Astrocyte of the cerebellum (primary cell): Measurements from ENCODE around the gene SGCB.

Source experiments
- DNase-seq: peaks from one replicate; pipeline ENCODE4 v3.0.0-alpha.2; 2011; ENCODE audit warnings: low read depth
- H3K4me3 ChIP-seq: 2 replicates; pipeline ENCODE4 v1.5.1; 2011; ENCODE audit warnings: mild to moderate bottlenecking, low read depth, low read length, moderate library complexity
- CTCF ChIP-seq: IDR thresholded peaks from 2 replicates; pipeline ENCODE4 v1.5.1; 2012; ENCODE audit warnings: low read length, low read depth, moderate library complexity, mild to moderate bottlenecking; ENCODE audit errors: missing control alignments
- in situ Hi-C: cut with HindIII; loops from 2 replicates; pipeline ENCODE4 v1.10.0; 2017; ENCODE audit warnings: low sequenced_read_pairs

Gene SGCB

GRCh38 chr4:52049266-52049665 lies 11.2 kb upstream of the SGCB start:
- in situ Hi-C loops, result no loop called here
- no peak for DNase-seq
- no peak overlapping the region for H3K4me3 ChIP-seq
- no peak for TF ChIP-seq CTCF

- in situ Hi-C loops, result no loop called here
- DNase-seq, result no peak
- no peak overlapping the region for H3K4me3 ChIP-seq
- TF ChIP-seq CTCF, result no peak
Observed at GRCh38 chr4:52045028-52045427, 6.9 kb upstream of the SGCB start.

GRCh38 chr4:52037689-52038102 lies 403 bp downstream of the SGCB start:
- TF ChIP-seq CTCF, result no peak
- DNase-seq, result no peak
- H3K4me3 ChIP-seq, result peak overlapping the region; percentile 74
- in situ Hi-C loops, result no loop called here

GRCh38 chr4:52036886-52037530 lies 1.1 kb downstream of the SGCB start:
- no peak for TF ChIP-seq CTCF
- in situ Hi-C loops, result no loop called here
- no peak for DNase-seq
- peak overlapping the region; percentile 74 for H3K4me3 ChIP-seq

- H3K4me3 ChIP-seq, result no peak overlapping the region
- TF ChIP-seq CTCF, result no peak
- no peak for DNase-seq
- in situ Hi-C loops, result no loop called here
Observed at GRCh38 chr4:52035190-52035589, 2.9 kb downstream of the SGCB start.

GRCh38 chr4:52032005-52032404 lies 6.1 kb downstream of the SGCB start:
- no peak for TF ChIP-seq CTCF
- H3K4me3 ChIP-seq, result no peak overlapping the region
- DNase-seq, result no peak
- in situ Hi-C loops, result no loop called here
